ENCODE results near the gene SIGLEC11. TPM values are rescaled to one million over a fixed set of nuclear protein-coding genes. Genes with fewer than 3 reads are reported as not detected.
A peak's percentile ranks its signal among the peaks of the same experiment; 100 is the strongest.

SIGLEC11 gene
- total RNA-seq, 4 donors from 2014 or later, result 1.2 to 3.9 TPM; not detected in 2

GRCh38 chr19:50003810-50004419, 42.9 kb upstream of the SIGLEC11 start:
- intact Hi-C loops (cut with DNase I; ENCODE audit: low total_unique reads), result no loop called here
- H3K27ac ChIP-seq, result peak overlapping the region; percentile 77 to 93
- peak; percentile 56 to 77 for DNase-seq
- no peaks in the 10 kb centered on the region for H3K9me3 ChIP-seq
- no peak overlapping the region for H3K4me3 ChIP-seq
- H3K4me1 ChIP-seq, result peaks cover 0 to 12% of the 10 kb centered on the region in 2 donors
- no peaks in the 10 kb centered on the region for H3K36me3 ChIP-seq
- TF ChIP-seq CTCF (IDR thresholded peaks at IDR 0.05) (no peak), POLR2A (IDR thresholded peaks at IDR 0.05) (no peak)
- no peaks in the 10 kb centered on the region for H3K27me3 ChIP-seq

GRCh38 chr19:50003254-50003788, 42.3 kb upstream of the SIGLEC11 start:
- H3K4me3 ChIP-seq, result no peak overlapping the region
- intact Hi-C loops (cut with DNase I; ENCODE audit: low total_unique reads), result no loop called here
- no peaks in the 10 kb centered on the region for H3K36me3 ChIP-seq
- H3K27ac ChIP-seq, result peak overlapping the region; percentile 77 to 93
- no peaks in the 10 kb centered on the region for H3K9me3 ChIP-seq
- H3K27me3 ChIP-seq, result no peaks in the 10 kb centered on the region
- no peak for DNase-seq
- peaks cover 0 to 12% of the 10 kb centered on the region in 2 donors for H3K4me1 ChIP-seq
- no peak for TF ChIP-seq CTCF (IDR thresholded peaks at IDR 0.05)

GRCh38 chr19:50002386-50002960, 41.5 kb upstream of the SIGLEC11 start:
- Histone ChIP-seq H3K4me1 (peaks cover 0 to 12% of the 10 kb centered on the region in 2 donors), H3K36me3 (no peaks in the 10 kb centered on the region), H3K4me3 (no peak overlapping the region), H3K27me3 (no peaks in the 10 kb centered on the region), H3K9me3 (no peaks in the 10 kb centered on the region), H3K27ac (peak overlapping the region in 1 of 2 donors; percentile 93)
- intact Hi-C loops (cut with DNase I; ENCODE audit: low total_unique reads), result no loop called here
- DNase-seq, result no peak
- no peak for TF ChIP-seq CTCF (IDR thresholded peaks at IDR 0.05)
- TF ChIP-seq POLR2A (IDR thresholded peaks at IDR 0.05), result no peak

- intact Hi-C loops (cut with DNase I; ENCODE audit: low total_unique reads), result no loop called here
- Histone ChIP-seq H3K4me3 (no peak overlapping the region), H3K27me3 (no peaks in the 10 kb centered on the region), H3K36me3 (no peaks in the 10 kb centered on the region), H3K4me1 (peaks cover 0 to 12% of the 10 kb centered on the region in 2 donors), H3K27ac (no peak overlapping the region), H3K9me3 (no peaks in the 10 kb centered on the region)
- TF ChIP-seq POLR2A (IDR thresholded peaks at IDR 0.05), result no peak
- TF ChIP-seq CTCF (IDR thresholded peaks at IDR 0.05), result no peak
- no peak for DNase-seq
Measured at GRCh38 chr19:50001775-50002174, 40.8 kb upstream of the SIGLEC11 start.

GRCh38 chr19:50000841-50001557, 40.0 kb upstream of the SIGLEC11 start:
- no peak overlapping the region for H3K4me3 ChIP-seq
- intact Hi-C loops (cut with DNase I; ENCODE audit: low total_unique reads), result no loop called here
- no peak for TF ChIP-seq CTCF (IDR thresholded peaks at IDR 0.05)
- no peak for TF ChIP-seq POLR2A (IDR thresholded peaks at IDR 0.05)
- no peaks in the 10 kb centered on the region for H3K27me3 ChIP-seq
- H3K9me3 ChIP-seq, result no peaks in the 10 kb centered on the region
- no peak overlapping the region for H3K27ac ChIP-seq
- DNase-seq, result no peak
- H3K4me1 ChIP-seq, result peaks cover 0 to 12% of the 10 kb centered on the region in 2 donors
- H3K36me3 ChIP-seq, result no peaks in the 10 kb centered on the region

Measured in uterus (tissue), 4 donors.